Stimulated activated CD4-positive, alpha-beta T cell treated with anti-CD3 and anti-CD28 coated beads, Interleukin-4, amount 100 ng/mL, for 1 hour (primary cell): ENCODE measurements around the gene AGAP1.
A peak's percentile ranks its signal among the peaks of the same experiment; 100 is the strongest.
"Not testable (repeated sequence)": the region's sequence is repeated elsewhere in the genome, so short reads cannot be mapped to it uniquely, and the experiment has no call there.

Experiments used
- DNase-seq: peaks from one replicate; pipeline ENCODE4 v3.0.0-alpha.2; 2020

Gene AGAP1

GRCh38 chr2:235749121-235749770 is 255.4 kb downstream of the AGAP1 start:
- DNase-seq = no peak

GRCh38 chr2:235749771-235750160 is 255.9 kb downstream of the AGAP1 start:
- DNase-seq = no peak

GRCh38 chr2:235752846-235753245 is 259.0 kb downstream of the AGAP1 start:
- DNase-seq = no peak

- DNase-seq = no peak
Measured at GRCh38 chr2:235754357-235755207, 260.7 kb downstream of the AGAP1 start.

GRCh38 chr2:235756491-235756890 is 262.6 kb downstream of the AGAP1 start:
- DNase-seq = no peak

GRCh38 chr2:235757212-235757611 is 263.4 kb downstream of the AGAP1 start:
- no peak for DNase-seq

GRCh38 chr2:235757640-235758039 is 263.8 kb downstream of the AGAP1 start:
- DNase-seq = no peak

GRCh38 chr2:235762832-235763598 is 269.2 kb downstream of the AGAP1 start:
- no peak for DNase-seq

GRCh38 chr2:235763816-235764215 is 270.0 kb downstream of the AGAP1 start:
- no peak for DNase-seq

- not testable (repeated sequence) for DNase-seq
Measured at GRCh38 chr2:235764478-235764877, 270.6 kb downstream of the AGAP1 start.

GRCh38 chr2:235765181-235765820 is 271.5 kb downstream of the AGAP1 start:
- DNase-seq = no peak

GRCh38 chr2:235766278-235766677 is 272.4 kb downstream of the AGAP1 start:
- DNase-seq = peak; percentile 12

GRCh38 chr2:235768606-235769005 is 274.8 kb downstream of the AGAP1 start:
- DNase-seq = no peak

GRCh38 chr2:235769046-235769445 is 275.2 kb downstream of the AGAP1 start:
- no peak for DNase-seq

GRCh38 chr2:235770909-235771820 is 277.3 kb downstream of the AGAP1 start:
- DNase-seq = no peak

- no peak for DNase-seq
Measured at GRCh38 chr2:235773188-235773928, 279.5 kb downstream of the AGAP1 start.

GRCh38 chr2:235774153-235774870 is 280.5 kb downstream of the AGAP1 start:
- no peak for DNase-seq

GRCh38 chr2:235776531-235776930 is 282.7 kb downstream of the AGAP1 start:
- no peak for DNase-seq

GRCh38 chr2:235779444-235779896 is 285.6 kb downstream of the AGAP1 start:
- DNase-seq = peak; percentile 63

- no peak for DNase-seq
Measured at GRCh38 chr2:235780401-235780800, 286.6 kb downstream of the AGAP1 start.
